GM12801 (cell line): Measurements from ENCODE around the gene FRMPD4.

Experiments
- TF ChIP-seq, protein P1 (sequence below): IDR thresholded peaks from one replicate; pipeline ENCODE4 v1.5.1; 2011; ENCODE audit warnings: control low read depth; ENCODE audit not compliant: insufficient read length; ENCODE audit errors: extremely low read depth

The FRMPD4 gene

DNA sequence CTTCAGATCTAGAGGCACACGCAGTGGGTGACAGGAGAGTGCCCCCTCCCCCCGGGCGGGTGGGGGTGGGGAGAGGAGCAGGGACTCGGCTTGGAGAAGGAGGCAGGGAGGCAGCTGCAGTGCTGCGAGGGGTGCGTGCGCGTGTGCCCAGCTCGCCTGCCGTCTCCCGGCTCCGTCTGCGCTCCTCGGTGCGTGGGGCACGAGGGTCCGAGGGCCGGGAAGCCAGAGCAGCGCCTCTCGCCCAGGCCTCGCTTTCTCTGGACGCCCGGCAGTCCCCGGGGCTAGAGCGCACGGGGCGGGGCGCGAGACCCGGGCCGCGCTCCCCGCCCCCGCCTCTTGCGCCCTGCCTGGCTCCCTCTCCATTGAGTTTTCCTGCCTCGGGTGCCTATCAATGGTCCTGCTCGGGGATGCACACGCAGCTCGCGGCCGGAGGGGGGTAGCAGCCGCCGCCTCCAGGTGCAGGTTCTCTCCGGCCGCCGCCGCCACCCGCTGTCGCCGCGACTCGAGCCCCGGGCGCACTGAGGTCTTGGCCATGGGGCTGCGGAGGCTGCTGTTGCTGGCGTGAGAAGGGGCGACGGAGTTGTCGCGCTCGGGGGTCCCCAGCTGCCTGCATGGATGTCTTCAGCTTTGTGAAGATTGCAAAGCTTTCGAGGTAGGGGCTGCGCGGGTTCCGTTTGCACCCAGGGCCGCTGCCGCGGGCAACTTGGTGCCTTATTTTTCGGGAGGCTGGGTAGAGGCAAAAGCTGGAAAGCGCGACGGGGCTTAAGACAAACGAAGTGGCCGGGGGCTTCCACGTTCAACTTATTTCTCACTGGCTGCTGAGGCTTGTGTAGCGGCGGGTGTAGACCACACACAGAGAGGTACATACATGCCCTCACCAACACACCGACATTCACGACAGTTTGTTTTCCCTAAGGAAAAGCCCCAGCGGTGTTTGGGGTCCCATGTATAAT is at the start of gene FRMPD4:
TSS of gene FRMPD4 (plus strand) at position 113 of the 953 bp plus-strand sequence. CDS start at position 612, 499 bp downstream.
- TF ChIP-seq, protein P1, sequence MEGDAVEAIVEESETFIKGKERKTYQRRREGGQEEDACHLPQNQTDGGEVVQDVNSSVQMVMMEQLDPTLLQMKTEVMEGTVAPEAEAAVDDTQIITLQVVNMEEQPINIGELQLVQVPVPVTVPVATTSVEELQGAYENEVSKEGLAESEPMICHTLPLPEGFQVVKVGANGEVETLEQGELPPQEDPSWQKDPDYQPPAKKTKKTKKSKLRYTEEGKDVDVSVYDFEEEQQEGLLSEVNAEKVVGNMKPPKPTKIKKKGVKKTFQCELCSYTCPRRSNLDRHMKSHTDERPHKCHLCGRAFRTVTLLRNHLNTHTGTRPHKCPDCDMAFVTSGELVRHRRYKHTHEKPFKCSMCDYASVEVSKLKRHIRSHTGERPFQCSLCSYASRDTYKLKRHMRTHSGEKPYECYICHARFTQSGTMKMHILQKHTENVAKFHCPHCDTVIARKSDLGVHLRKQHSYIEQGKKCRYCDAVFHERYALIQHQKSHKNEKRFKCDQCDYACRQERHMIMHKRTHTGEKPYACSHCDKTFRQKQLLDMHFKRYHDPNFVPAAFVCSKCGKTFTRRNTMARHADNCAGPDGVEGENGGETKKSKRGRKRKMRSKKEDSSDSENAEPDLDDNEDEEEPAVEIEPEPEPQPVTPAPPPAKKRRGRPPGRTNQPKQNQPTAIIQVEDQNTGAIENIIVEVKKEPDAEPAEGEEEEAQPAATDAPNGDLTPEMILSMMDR = no peak

GRCh38 chrX:12089740-12090139 is 48.5 kb upstream of the FRMPD4 start:
- TF ChIP-seq, protein P1 = no peak

DNA sequence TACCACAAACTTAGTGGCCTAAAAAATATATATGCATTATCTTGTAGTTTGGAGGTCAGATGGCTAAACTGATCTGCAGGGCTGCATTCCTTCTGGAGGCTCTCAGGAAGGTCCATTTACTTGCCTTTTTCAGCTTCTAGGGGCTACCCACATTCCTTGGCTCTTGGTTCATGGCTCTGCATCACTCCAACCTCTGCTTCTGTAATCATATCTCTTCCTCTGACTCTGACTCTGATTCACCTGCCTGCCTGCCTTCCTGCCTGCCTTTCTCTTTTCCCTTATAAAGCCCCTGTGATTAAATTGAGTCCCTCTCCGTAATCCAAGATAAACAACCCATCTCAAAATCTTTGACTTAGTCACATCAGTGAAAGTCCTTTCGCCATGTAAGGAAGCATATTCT is 25.0 kb upstream of the FRMPD4 start:
- TF ChIP-seq, protein P1 = no peak

- TF ChIP-seq, protein P1 = no peak
These were observed 22.9 kb upstream of the FRMPD4 start for GRCh38 chrX:12115377-12115776.

DNA sequence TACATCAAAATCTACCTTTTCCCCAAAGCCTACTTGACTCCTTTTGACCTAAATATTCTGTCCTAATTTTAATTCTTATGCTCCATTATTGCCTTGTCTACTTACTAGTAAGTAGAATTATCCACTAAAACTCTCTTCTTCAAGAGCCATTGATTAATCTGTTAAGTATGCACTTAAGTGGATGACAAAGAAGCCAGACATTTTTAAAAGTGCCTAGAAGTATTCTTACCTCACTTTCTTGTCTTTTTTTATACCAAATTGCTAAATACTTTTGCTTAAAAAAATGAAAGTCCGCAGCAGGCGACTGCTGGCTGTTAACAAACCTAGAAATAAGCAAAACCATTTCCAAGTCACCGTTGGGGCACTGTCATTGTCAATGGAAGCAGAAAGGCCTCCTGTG is 20.1 kb upstream of the FRMPD4 start:
- TF ChIP-seq, protein P1 = no peak

DNA sequence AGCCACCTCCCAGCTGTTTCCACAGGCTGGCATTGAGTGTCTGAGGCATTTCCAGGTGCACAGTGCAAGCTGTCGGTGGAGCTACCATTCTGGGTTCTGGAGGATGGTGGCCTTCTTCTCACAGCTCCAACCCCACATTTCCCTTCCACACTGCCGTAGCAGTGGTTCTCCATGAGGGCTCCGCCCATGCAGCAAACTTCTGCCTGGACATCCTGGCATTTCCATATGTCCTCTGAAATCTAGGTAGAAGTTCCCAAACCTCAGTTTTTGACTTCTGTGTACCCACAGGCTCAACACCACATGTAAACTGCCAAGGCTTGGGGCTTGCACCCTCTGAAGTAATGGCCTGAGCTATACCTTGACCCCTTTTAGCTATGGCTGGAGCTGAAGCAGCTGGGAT is 10.3 kb upstream of the FRMPD4 start:
- TF ChIP-seq, protein P1 = no peak

DNA sequence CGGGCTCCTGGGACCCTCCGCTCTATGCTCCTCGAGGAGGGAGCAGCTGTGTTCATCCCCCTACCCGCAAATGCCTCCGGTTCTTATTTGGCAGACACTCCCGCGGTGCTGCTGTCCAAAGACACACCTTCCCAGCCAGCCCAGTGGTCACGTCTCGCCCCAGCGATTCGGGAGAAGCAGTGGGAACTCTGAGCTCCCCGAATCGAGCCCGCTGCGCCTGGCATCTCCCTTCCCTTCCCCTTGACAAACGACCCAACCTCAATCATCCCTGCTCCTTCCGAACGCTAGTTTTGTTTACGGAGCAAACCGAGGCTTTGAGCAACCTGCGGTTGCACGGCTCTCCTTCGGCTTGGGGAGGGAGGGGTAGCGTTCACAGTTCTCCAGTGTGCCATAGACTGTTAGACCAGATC is 317 bp upstream of the FRMPD4 start:
- TF ChIP-seq, protein P1 = no peak
